H1 (cell line): ENCODE data around the gene PTN. TPM values are rescaled to one million over a fixed set of nuclear protein-coding genes. Genes with fewer than 3 reads are reported as not detected.

Source experiments
- ATF3 ChIP-seq: IDR thresholded peaks from 2 replicates; pipeline ENCODE4 v1.6.1; 2011; ENCODE audit warnings: low read depth, mild to moderate bottlenecking, low read length; ENCODE audit not compliant: insufficient read depth
- BCL11A ChIP-seq, 2 experiments: IDR thresholded peaks; one replicate each; pipeline ENCODE4 v1.6.1; 2011; ENCODE audit warnings: low read depth in 2 of 2, low read length in 2 of 2, mild to moderate bottlenecking in 2 of 2
- CHD2 ChIP-seq: IDR thresholded peaks from 2 replicates; pipeline ENCODE4 v1.6.1; 2012; ENCODE audit warnings: low read length, improper control_type of control experiment
- CTBP2 ChIP-seq: IDR thresholded peaks from 2 replicates; pipeline ENCODE4 v1.7.0; 2011; ENCODE audit warnings: borderline replicate concordance, mild to moderate bottlenecking, moderate library complexity, mixed read lengths, low read length; ENCODE audit not compliant: insufficient read depth, insufficient read length
- CTCF ChIP-seq, 3 experiments: IDR thresholded peaks; 1 replicate in 2 of 3; 2 replicates in 1 of 3; pipeline versions ENCODE4 v1.5.1 to v1.6.1; 2011; ENCODE audit warnings: low read length in 3 of 3, mild to moderate bottlenecking in 3 of 3, inconsistent platforms in 2 of 3, low read depth in 1 of 3, moderate library complexity in 1 of 3; ENCODE audit not compliant: insufficient read depth in 1 of 3; ENCODE audit errors: control extremely low read depth in 1 of 3
- E2F6 ChIP-seq: IDR thresholded peaks from 2 replicates; pipeline ENCODE4 v1.6.1; 2012; ENCODE audit warnings: inconsistent platforms
- HDAC6 ChIP-seq: IDR thresholded peaks from one replicate; pipeline ENCODE4 v1.7.1; 2012; ENCODE audit warnings: low read depth, mild to moderate bottlenecking, inconsistent platforms, low read length, moderate library complexity
- JUN ChIP-seq: IDR thresholded peaks from 2 replicates; pipeline ENCODE4 v1.6.1; 2011; ENCODE audit warnings: low read depth, mild to moderate bottlenecking, improper control_type of control experiment, low read length
- JUND ChIP-seq: IDR thresholded peaks from 2 replicates; pipeline ENCODE4 v1.6.1; 2011; ENCODE audit warnings: mild to moderate bottlenecking, improper control_type of control experiment, low read length
- KDM1A ChIP-seq: fragments of 200-600, 300-600 bp; sonication (generic); IDR thresholded peaks from 2 replicates; pipeline ENCODE4 v1.7.1; 2016; ENCODE audit warnings: mild to moderate bottlenecking, low read length, borderline replicate concordance
- KDM4A ChIP-seq: IDR thresholded peaks from one replicate; pipeline ENCODE4 v1.7.1; 2012; ENCODE audit warnings: low read depth, mild to moderate bottlenecking, moderate library complexity, low read length, inconsistent platforms; ENCODE audit not compliant: severe bottlenecking
- POLR2A ChIP-seq, 2 experiments: IDR thresholded peaks; 1 replicate in 1 of 2; 2 replicates in 1 of 2; pipeline ENCODE4 v1.6.1; 2011; ENCODE audit warnings: low read depth in 2 of 2, low read length in 2 of 2, mild to moderate bottlenecking in 2 of 2; ENCODE audit errors: control extremely low read depth in 1 of 2
- RAD21 ChIP-seq, 2 experiments: IDR thresholded peaks in 1 of 2; conservative IDR thresholded peaks in 1 of 2; 2 replicates each; pipeline ENCODE4 v1.6.1; 2011; ENCODE audit warnings: low read depth in 2 of 2, low read length in 2 of 2, improper control_type of control experiment in 1 of 2, inconsistent platforms in 1 of 2, mild to moderate bottlenecking in 1 of 2, moderate library complexity in 1 of 2
- RFX5 ChIP-seq: IDR thresholded peaks from 2 replicates; pipeline ENCODE4 v1.6.1; 2011; ENCODE audit warnings: low read depth, low read length, improper control_type of control experiment, borderline replicate concordance
- RXRA ChIP-seq: IDR thresholded peaks from 2 replicates; pipeline ENCODE4 v1.6.1; 2011; ENCODE audit warnings: low read depth, mild to moderate bottlenecking, low read length, moderate library complexity; ENCODE audit not compliant: insufficient read depth
- SAP30 ChIP-seq: fragments of 300-600 bp; sonication (generic); IDR thresholded peaks from 2 replicates; pipeline ENCODE4 v1.7.1; 2012; ENCODE audit warnings: low read length, moderate library complexity, mild to moderate bottlenecking, inconsistent platforms; ENCODE audit not compliant: insufficient read depth, insufficient replicate concordance
- SIN3A ChIP-seq, 2 experiments: IDR thresholded peaks in 1 of 2; conservative IDR thresholded peaks in 1 of 2; 2 replicates each; pipeline ENCODE4 v1.6.1; 2011 to 2012; ENCODE audit warnings: low read length in 2 of 2, improper control_type of control experiment in 1 of 2, low read depth in 1 of 2, mild to moderate bottlenecking in 1 of 2
- SP1 ChIP-seq: IDR thresholded peaks from 2 replicates; pipeline ENCODE4 v1.6.1; 2011; ENCODE audit warnings: low read depth, low read length
- SP2 ChIP-seq: IDR thresholded peaks from 2 replicates; pipeline ENCODE4 v1.6.1; 2012; ENCODE audit warnings: mild to moderate bottlenecking, low read length, inconsistent platforms
- TAF1 ChIP-seq: IDR thresholded peaks from 2 replicates; pipeline ENCODE4 v1.6.1; 2011; ENCODE audit warnings: mild to moderate bottlenecking, low read depth, low read length
- polyA plus RNA-seq, 7 experiments: library from polyadenylated mRNA; depleted of rRNA in 3 of 7; stranded (reverse) in 5 of 7; unstranded in 2 of 7; fragments of >200 nt in 5 of 7; fragments of 200-250 nt in 2 of 7; gene quantifications; 1 replicate in 5 of 7; 2 replicates in 1 of 7; 4 replicates in 1 of 7; pipeline versions ENCODE4 v1.2.1 to v1.2.3, GENCODE V29; 2011 to 2013; ENCODE audit warnings: missing spikeins in 2 of 7, mixed read lengths in 2 of 7
- total RNA-seq: library from RNA; stranded (reverse); fragmentation: NEBNext Ultra II Directional; extraction: Animal tissue kit (Norgen Biotek cat#: 25700); gene quantifications from 2 replicates; pipeline ENCODE4 v1.2.1, GENCODE V29; 2021

PTN gene
- total and polyA plus RNA-seq, 2 of the 8 experiments (the other 6 are each of a cell fraction or from before 2014, with no cell fraction given), result 23.1 to 27.8 TPM

GRCh38 chr7:137343281-137343841 lies at the start of gene PTN (continued):
- TF ChIP-seq SIN3A (conservative IDR thresholded peaks at IDR 0.05 in 1 of 2, IDR thresholded peaks at IDR 0.05 in 1 of 2; ENCODE audit: low read depth in 1 of 2, low read length in 2 of 2), result no peak; a peak in 1 of 4 replicates
- TF ChIP-seq JUND, result peak; percentile 90
- TF ChIP-seq CTCF (IDR thresholded peaks at IDR 0.05; ENCODE audit: control extremely low read depth in 1 of 3, insufficient read depth in 1 of 3, low read depth in 1 of 3, low read length in 3 of 3), result no peak
- 0 out of 2 replicates have a peak, but pooled peaks have one; percentile 4 for TF ChIP-seq ATF3
- no peak for TF ChIP-seq SAP30
- TF ChIP-seq CTBP2, result peak; percentile 73
- no peak for TF ChIP-seq RXRA
- peak; percentile 1 to 8; a peak in 1 of 4 replicates for TF ChIP-seq RAD21 (IDR thresholded peaks at IDR 0.05 in 1 of 2, conservative IDR thresholded peaks at IDR 0.05 in 1 of 2; ENCODE audit: low read depth in 2 of 2, low read length in 2 of 2)
- no peak; the same call in 1 of the 2 replicates for TF ChIP-seq TAF1
- TF ChIP-seq HDAC6, result no peak
- TF ChIP-seq SP1, result no peak
- peak; percentile 47 for TF ChIP-seq KDM4A
- TF ChIP-seq JUN, result no peak
- TF ChIP-seq CHD2, result no peak
- no peak for TF ChIP-seq RFX5
- TF ChIP-seq KDM1A, result no peak
- peak in 1 of 2 experiments; percentile 79; a peak in 2 of 3 replicates for TF ChIP-seq POLR2A (IDR thresholded peaks at IDR 0.05; ENCODE audit: control extremely low read depth in 1 of 2, low read depth in 2 of 2, low read length in 2 of 2)
- TF ChIP-seq BCL11A (IDR thresholded peaks at IDR 0.05; ENCODE audit: low read depth in 2 of 2, low read length in 2 of 2), result no peak
- no peak for TF ChIP-seq SP2
- peak; percentile 91 for TF ChIP-seq E2F6
